Stimulated activated CD8-positive, alpha-beta memory T cell treated with anti-CD3 and anti-CD28 coated beads, Interleukin-7, amount 100 ng/mL, for 1 hour (primary cell): ENCODE results near the gene DERL3.

Source experiments
- DNase-seq, 2 donors: peaks; one replicate each; pipeline ENCODE4 v3.0.0-alpha.2; 2020; ENCODE audit warnings: low read depth in 2 of 2

DERL3 gene

GRCh38 chr22:23831261-23831660 is 7.5 kb downstream of the DERL3 start:
- DNase-seq: no peak

GRCh38 chr22:23829845-23830372 is 8.9 kb downstream of the DERL3 start:
- DNase-seq: no peak

- no peak for DNase-seq
Measured at GRCh38 chr22:23828800-23829680, 9.8 kb downstream of the DERL3 start.

GRCh38 chr22:23827351-23827995 is 11.3 kb downstream of the DERL3 start:
- no peak for DNase-seq

- no peak for DNase-seq
Measured at GRCh38 chr22:23826510-23827350, 12.1 kb downstream of the DERL3 start.

GRCh38 chr22:23825246-23825905 is 13.4 kb downstream of the DERL3 start:
- no peak for DNase-seq

- DNase-seq: no peak
Measured at GRCh38 chr22:23824476-23825245, 14.1 kb downstream of the DERL3 start.

GRCh38 chr22:23823331-23823791 is 15.4 kb downstream of the DERL3 start:
- no peak for DNase-seq

- no peak for DNase-seq
Measured at GRCh38 chr22:23822101-23822671, 16.6 kb downstream of the DERL3 start.

GRCh38 chr22:23820748-23821211 is 18.0 kb downstream of the DERL3 start:
- DNase-seq: no peak

GRCh38 chr22:23818541-23818940 is 20.3 kb downstream of the DERL3 start:
- no peak for DNase-seq

- no peak for DNase-seq
Measured at GRCh38 chr22:23817146-23817545, 21.7 kb downstream of the DERL3 start.

GRCh38 chr22:23816156-23816976 is 22.4 kb downstream of the DERL3 start:
- DNase-seq: no peak

- DNase-seq: no peak
Measured at GRCh38 chr22:23815541-23816155, 23.2 kb downstream of the DERL3 start.

- no peak for DNase-seq
Measured at GRCh38 chr22:23812378-23812777, 26.4 kb downstream of the DERL3 start.

- no peak for DNase-seq
Measured at GRCh38 chr22:23806837-23807236, 32.0 kb downstream of the DERL3 start.

GRCh38 chr22:23804781-23805291 is 34.0 kb downstream of the DERL3 start:
- DNase-seq: no peak

GRCh38 chr22:23803001-23803819 is 35.6 kb downstream of the DERL3 start:
- DNase-seq: no peak
